A673 (cell line): ENCODE data around the gene TNFAIP2.

ENCODE experiments used
- EZH2 ChIP-seq: fragments of 200-600 bp; sonication (generic); IDR thresholded peaks from 2 replicates; pipeline ENCODE4 v1.6.1; 2017; ENCODE audit warnings: borderline replicate concordance, low read depth, mild to moderate bottlenecking, mixed read lengths, antibody characterized with exemption, low read length; ENCODE audit not compliant: poor library complexity, severe bottlenecking
- TF ChIP-seq, protein P1 (sequence below): fragments of 300-800, 200-600 bp; sonication (generic); conservative IDR thresholded peaks from 2 replicates; pipeline ENCODE4 v1.5.1; 2017; ENCODE audit warnings: low read depth, mild to moderate bottlenecking, antibody characterized with exemption, low read length, moderate library complexity, mixed read lengths

DNA sequence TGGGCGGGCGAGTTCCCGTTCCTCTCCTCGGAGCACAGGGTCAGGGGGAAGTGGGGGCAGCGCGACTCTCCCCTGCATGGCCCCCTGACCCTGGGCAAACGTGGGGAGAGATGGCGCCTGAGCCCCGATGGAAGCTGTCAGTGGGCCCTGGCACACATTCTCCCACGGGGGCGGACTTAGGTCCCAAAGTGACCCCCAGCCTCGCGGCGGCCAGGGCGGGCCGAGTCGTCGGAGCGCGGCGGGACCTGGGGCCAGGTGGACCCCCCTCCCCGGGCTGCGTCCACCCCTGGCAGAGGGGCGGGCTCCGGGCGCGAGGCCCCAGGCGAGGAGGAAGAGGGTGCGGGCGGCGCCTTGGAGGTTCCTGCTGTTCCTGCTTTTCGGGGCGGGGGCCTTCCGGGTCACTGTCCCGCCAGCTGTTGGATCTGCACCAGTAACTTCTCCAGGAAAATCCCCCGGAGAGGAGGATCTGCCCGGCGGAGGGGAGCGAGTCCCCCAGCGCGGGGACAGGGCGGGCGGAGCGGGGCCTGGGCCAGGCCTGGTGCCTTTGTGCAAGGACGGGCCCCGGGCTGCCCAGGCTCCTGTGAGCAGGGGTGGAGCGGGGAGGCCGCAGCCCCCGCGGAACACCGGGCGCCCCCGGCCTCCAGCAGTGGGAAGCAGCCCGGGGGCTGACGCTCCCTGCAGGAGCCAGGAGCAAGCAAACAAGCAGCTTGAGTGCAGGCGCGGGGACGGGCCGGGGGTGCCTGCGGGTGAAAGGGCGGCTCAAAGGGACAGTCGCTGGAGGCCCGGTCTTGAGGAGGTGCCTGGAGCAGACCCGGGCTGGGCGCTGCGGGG is 15.3 kb downstream of the TNFAIP2 start:
- TF ChIP-seq, protein P1, sequence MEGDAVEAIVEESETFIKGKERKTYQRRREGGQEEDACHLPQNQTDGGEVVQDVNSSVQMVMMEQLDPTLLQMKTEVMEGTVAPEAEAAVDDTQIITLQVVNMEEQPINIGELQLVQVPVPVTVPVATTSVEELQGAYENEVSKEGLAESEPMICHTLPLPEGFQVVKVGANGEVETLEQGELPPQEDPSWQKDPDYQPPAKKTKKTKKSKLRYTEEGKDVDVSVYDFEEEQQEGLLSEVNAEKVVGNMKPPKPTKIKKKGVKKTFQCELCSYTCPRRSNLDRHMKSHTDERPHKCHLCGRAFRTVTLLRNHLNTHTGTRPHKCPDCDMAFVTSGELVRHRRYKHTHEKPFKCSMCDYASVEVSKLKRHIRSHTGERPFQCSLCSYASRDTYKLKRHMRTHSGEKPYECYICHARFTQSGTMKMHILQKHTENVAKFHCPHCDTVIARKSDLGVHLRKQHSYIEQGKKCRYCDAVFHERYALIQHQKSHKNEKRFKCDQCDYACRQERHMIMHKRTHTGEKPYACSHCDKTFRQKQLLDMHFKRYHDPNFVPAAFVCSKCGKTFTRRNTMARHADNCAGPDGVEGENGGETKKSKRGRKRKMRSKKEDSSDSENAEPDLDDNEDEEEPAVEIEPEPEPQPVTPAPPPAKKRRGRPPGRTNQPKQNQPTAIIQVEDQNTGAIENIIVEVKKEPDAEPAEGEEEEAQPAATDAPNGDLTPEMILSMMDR = no peak
- no peak for TF ChIP-seq EZH2
